ENCODE measurements around the gene TCF3. TPM values are rescaled to one million over a fixed set of nuclear protein-coding genes. Genes with fewer than 3 reads are reported as not detected.

The TCF3 gene
- total RNA-seq, 3 donors from 2014 or later = 54.4 to 57.7 (median 57.4) TPM

GRCh38 chr19:1606138-1606651 lies 46.2 kb downstream of the TCF3 start:
- Histone ChIP-seq H3K36me3 (ENCODE audit: low read depth) (no peaks in the 10 kb centered on the region), H3K9me3 (no peaks in the 10 kb centered on the region), H3K4me3 (peak overlapping the region; percentile 98), H3K4me1 (ENCODE audit: low read depth) (peaks cover 31% of the 10 kb centered on the region)
- TF ChIP-seq CTCF (IDR thresholded peaks at IDR 0.05) = no peak
- DNase-seq (peak in 1 of 3 donors; percentile 59), ATAC-seq (peak; percentile 12)
- intact Hi-C loops (cut with DNase I, micrococcal nuclease) = no loop called here

GRCh38 chr19:1605236-1606137 lies 46.9 kb downstream of the TCF3 start, which contains the start of gene UQCR11:
Gene UQCR11, minus strand, starts transcription at chr19:1605462. Its CDS starts 53 bp downstream, at chr19:1605409.
- peak within 1 kb of the TSS; percentile 98 for H3K4me3 ChIP-seq
- ATAC-seq (peak; percentile 91), DNase-seq (peak; percentile 95 to 97 (median 96))
- H3K36me3 ChIP-seq (ENCODE audit: low read depth) = no peaks in the 10 kb centered on the region
- intact Hi-C loops (cut with DNase I, micrococcal nuclease) = no loop called here
- H3K4me1 ChIP-seq (ENCODE audit: low read depth) = peaks cover 32% of the 10 kb centered on the region
- no peak for TF ChIP-seq CTCF (IDR thresholded peaks at IDR 0.05)
- no peaks in the 10 kb centered on the region for H3K9me3 ChIP-seq

- H3K4me3 ChIP-seq = no peak overlapping the region
- no peaks in the 10 kb centered on the region for H3K9me3 ChIP-seq
- DNase-seq (no peak), ATAC-seq (no peak)
- intact Hi-C loops (cut with DNase I, micrococcal nuclease) = no loop called here
- H3K4me1 ChIP-seq (ENCODE audit: low read depth) = peaks cover 29% of the 10 kb centered on the region
- TF ChIP-seq CTCF (IDR thresholded peaks at IDR 0.05) = no peak
- no peaks in the 10 kb centered on the region for H3K36me3 ChIP-seq (ENCODE audit: low read depth)
These were observed 50.2 kb downstream of the TCF3 start for GRCh38 chr19:1602091-1602707.

GRCh38 chr19:1601613-1602064 lies 50.8 kb downstream of the TCF3 start:
- Histone ChIP-seq H3K4me1 (ENCODE audit: low read depth) (peaks cover 28% of the 10 kb centered on the region), H3K9me3 (no peaks in the 10 kb centered on the region), H3K36me3 (ENCODE audit: low read depth) (no peaks in the 10 kb centered on the region), H3K4me3 (no peak overlapping the region)
- ATAC-seq (no peak), DNase-seq (no peak)
- TF ChIP-seq CTCF (IDR thresholded peaks at IDR 0.05) = no peak
- intact Hi-C loops (cut with DNase I, micrococcal nuclease) = no loop called here

- DNase-seq (no peak), ATAC-seq (peak; percentile 5)
- intact Hi-C loops (cut with DNase I, micrococcal nuclease) = no loop called here
- TF ChIP-seq CTCF (IDR thresholded peaks at IDR 0.05) = no peak
- H3K4me3 ChIP-seq = no peak overlapping the region
- H3K4me1 ChIP-seq (ENCODE audit: low read depth) = peaks cover 20% of the 10 kb centered on the region
- H3K36me3 ChIP-seq (ENCODE audit: low read depth) = no peaks in the 10 kb centered on the region
- H3K9me3 ChIP-seq = no peaks in the 10 kb centered on the region
These were observed 53.0 kb downstream of the TCF3 start for GRCh38 chr19:1599460-1599846.
